ENCODE measurements around the gene VILL. TPM values are rescaled to one million over a fixed set of nuclear protein-coding genes. Genes with fewer than 3 reads are reported as not detected.
A peak's percentile ranks its signal among the peaks of the same experiment; 100 is the strongest.

The VILL gene
- total RNA-seq, 2 experiments from 2014 or later = 11.4 to 11.7 TPM

DNA sequence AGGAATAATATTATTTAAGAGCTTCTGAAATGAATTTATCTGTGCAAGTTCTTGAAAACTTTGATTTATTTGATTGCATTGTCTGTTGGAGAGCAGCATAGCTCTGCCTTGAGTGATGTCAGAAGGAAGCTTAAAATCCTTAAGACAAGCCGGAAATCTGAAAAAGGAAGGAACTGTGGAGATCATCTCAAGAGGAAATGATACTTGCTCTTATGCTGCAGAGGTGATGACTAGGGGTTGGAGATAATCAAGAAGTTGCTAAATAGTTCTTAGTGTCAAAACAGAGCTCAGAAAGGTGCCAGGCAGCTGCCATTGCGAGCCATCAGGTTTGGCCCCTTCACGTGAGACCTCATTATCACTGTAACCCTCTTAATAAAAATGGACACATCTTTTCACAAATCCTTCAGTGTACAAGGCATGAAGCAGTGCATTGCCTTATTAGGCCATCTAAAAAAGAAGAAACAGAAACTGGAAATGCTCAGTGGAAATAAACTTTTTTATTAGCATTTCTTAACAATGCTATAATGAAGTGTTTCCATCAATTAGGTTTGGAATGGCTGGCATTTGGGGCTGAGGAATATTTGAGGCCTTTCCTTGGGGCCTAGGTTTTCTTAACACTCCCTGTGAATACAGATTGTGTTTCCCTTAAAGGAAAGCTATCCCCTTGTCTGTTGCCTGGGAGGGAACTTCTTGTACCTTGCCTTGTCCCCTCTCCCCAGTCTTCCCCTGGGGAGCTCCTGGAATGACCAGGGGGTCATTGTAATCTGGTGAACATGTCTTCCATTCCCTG is 34.5 kb upstream of the VILL start:
- Mint-ChIP-seq H3K27me3 (no peaks in the 10 kb centered on the region), H3K9me3 (peaks cover 4% of the 10 kb centered on the region), H3K27ac (peak overlapping the region; percentile 63), H3K36me3 (ENCODE audit: low read depth) (no peaks in the 10 kb centered on the region), H3K4me1 (ENCODE audit: low read depth) (peaks cover 19% of the 10 kb centered on the region), H3K4me3 (no peak overlapping the region)
- TF ChIP-seq, protein P1, sequence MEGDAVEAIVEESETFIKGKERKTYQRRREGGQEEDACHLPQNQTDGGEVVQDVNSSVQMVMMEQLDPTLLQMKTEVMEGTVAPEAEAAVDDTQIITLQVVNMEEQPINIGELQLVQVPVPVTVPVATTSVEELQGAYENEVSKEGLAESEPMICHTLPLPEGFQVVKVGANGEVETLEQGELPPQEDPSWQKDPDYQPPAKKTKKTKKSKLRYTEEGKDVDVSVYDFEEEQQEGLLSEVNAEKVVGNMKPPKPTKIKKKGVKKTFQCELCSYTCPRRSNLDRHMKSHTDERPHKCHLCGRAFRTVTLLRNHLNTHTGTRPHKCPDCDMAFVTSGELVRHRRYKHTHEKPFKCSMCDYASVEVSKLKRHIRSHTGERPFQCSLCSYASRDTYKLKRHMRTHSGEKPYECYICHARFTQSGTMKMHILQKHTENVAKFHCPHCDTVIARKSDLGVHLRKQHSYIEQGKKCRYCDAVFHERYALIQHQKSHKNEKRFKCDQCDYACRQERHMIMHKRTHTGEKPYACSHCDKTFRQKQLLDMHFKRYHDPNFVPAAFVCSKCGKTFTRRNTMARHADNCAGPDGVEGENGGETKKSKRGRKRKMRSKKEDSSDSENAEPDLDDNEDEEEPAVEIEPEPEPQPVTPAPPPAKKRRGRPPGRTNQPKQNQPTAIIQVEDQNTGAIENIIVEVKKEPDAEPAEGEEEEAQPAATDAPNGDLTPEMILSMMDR (IDR thresholded peaks at IDR 0.05) = no peak
- no peak for ATAC-seq
- no peak for DNase-seq
- intact Hi-C loops (cut with micrococcal nuclease) = no loop called here
- POLR2A ChIA-PET = interaction anchor here (1.6 kb wide), 1 partner anchor 13 kb away, joined by 3 read pairs; no protein-coding TSS in a partner anchor
- CTCF ChIA-PET = interaction anchor here (1.3 to 4.8 kb wide), 4 partner anchors 11 to 100 kb away, joined by 4 to 48 read pairs (median 10); no protein-coding TSS in a partner anchor

DNA sequence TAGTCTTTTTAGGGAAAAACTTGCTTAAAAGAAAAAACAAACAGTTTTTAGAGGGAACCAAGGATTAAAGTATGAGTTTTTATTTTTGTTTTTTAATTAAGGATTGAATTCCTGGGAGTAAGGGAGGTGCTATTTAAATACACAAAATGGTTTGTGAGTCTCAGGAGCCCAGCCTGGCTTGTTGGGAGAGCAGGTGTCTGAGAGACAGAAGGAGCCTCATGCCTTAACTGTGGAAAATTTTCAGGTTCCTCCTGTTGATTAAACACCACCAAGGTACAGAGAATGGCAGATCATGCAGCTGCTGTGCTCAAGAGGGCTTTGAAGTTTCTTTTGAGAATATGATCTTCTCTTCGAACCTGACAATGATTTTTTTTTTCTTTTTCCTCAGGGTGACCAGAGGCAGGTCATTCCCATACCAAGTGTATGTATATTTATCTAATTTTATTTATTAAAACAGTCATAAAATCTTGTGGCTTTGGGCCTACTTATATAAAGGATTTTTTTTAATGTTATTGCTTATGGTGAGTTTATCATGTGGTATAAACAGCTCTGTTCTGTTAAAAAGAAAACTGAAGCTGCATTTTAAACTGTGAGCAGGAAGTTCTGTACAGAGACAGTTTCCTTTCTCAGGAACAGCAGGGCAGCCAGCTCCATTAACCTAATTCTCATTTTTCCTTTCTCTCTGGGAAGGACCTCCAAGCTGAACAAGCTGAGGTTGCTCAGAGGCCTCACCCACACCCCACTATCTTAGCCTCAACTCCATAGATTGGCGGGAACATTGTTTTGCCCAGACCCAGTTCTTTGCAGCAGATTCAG is 33.7 kb upstream of the VILL start:
- no peak for ATAC-seq
- POLR2A ChIA-PET = interaction anchor here (1.6 kb wide), 1 partner anchor 13 kb away, joined by 3 read pairs; no protein-coding TSS in a partner anchor
- TF ChIP-seq, protein P1 (IDR thresholded peaks at IDR 0.05) = no peak
- CTCF ChIA-PET = interaction anchor here (0.6 to 4.8 kb wide), 3 partner anchors 10 to 154 kb away, joined by 3 to 48 read pairs (median 14); no protein-coding TSS in a partner anchor
- peaks cover 4% of the 10 kb centered on the region for H3K9me3 Mint-ChIP-seq
- H3K27ac Mint-ChIP-seq = peak overlapping the region; percentile 82
- no peaks in the 10 kb centered on the region for H3K27me3 Mint-ChIP-seq
- intact Hi-C loops (cut with micrococcal nuclease) = no loop called here
- H3K4me3 Mint-ChIP-seq = no peak overlapping the region
- no peaks in the 10 kb centered on the region for H3K36me3 Mint-ChIP-seq (ENCODE audit: low read depth)
- no peak for DNase-seq
- H3K4me1 Mint-ChIP-seq (ENCODE audit: low read depth) = peaks cover 19% of the 10 kb centered on the region

DNA sequence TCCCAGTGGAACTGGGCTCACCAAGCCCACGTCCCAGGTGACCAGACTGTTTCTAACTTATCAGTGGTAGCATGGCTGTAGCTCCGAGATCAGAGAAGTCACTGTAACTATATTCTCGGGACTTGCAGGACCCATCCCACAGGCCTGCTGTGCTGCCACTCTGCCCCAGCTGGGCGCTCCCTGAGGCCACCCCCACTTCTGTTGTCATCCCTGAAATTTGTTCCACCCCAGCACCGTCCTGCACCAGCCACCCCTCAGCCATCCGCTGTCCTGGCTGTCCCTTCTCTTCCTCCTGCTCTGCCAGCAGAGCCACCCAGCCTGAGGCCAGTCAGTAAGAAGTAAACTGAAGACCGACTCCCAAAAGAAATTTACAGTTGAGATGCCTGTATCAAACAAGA is 33.0 kb upstream of the VILL start:
- Mint-ChIP-seq H3K9me3 (peaks cover 4% of the 10 kb centered on the region), H3K27me3 (no peaks in the 10 kb centered on the region), H3K27ac (peak overlapping the region; percentile 82), H3K36me3 (ENCODE audit: low read depth) (no peaks in the 10 kb centered on the region), H3K4me3 (no peak overlapping the region), H3K4me1 (ENCODE audit: low read depth) (peaks cover 19% of the 10 kb centered on the region)
- ChIA-PET POLR2A (interaction anchor here (1.6 kb wide), 1 partner anchor 12 kb away, joined by 3 read pairs; no protein-coding TSS in a partner anchor), CTCF (interaction anchor here (0.6 to 10.8 kb wide), 3 partner anchors 10 to 154 kb away, joined by 3 to 65 read pairs (median 48); no protein-coding TSS in a partner anchor)
- intact Hi-C loops (cut with micrococcal nuclease) = no loop called here
- no peak for ATAC-seq
- TF ChIP-seq, protein P1 (IDR thresholded peaks at IDR 0.05) = no peak
- no peak for DNase-seq

DNA sequence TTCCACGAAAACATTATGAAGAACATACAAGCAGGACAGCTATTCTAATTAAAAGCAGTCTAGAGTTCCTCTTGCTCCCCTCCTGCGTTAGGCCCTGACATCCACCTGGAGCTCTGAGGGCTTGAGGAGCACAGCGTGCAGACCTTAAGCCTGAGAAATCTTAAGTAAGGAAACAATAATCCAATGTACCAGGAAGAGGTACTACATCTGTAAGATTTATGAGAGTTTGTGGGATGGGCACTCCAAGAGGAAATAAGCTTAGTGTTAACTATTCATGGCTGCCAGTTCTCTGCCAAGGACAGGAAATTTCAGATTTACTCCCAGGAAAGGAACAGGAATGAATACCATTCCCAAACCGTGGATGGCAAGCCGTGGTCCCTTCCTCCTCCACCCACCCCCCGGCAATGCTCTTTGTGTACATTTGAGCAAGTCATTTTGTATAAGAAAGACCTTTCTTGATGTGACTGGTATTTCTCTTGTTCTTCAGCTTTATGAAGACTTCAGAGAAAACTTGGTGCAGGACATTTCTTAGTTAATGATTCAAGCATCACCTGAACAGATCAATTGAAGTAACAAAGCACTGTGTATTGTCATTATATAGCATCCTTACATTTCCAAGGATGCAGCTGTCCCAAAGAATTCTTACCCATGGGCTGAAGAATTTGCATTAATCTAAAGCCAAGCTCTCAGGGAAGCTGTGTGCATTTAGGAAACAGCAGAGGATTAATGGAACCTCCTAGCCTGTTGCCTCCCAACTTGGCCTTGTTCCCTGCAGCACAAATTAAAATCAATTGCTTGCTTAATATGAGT is 28.8 kb upstream of the VILL start:
- intact Hi-C loops (cut with micrococcal nuclease) = no loop called here
- H3K27ac Mint-ChIP-seq = no peak overlapping the region
- ChIA-PET POLR2A (interaction anchor here (1.0 kb wide), 1 partner anchor 51 kb away, joined by 3 read pairs; no protein-coding TSS in a partner anchor), CTCF (interaction anchor here (1.4 to 10.8 kb wide), 3 partner anchors 9 to 28 kb away, joined by 3 to 65 read pairs (median 4); partner anchors contain the start of gene VILL)
- H3K27me3 Mint-ChIP-seq = no peaks in the 10 kb centered on the region
- H3K9me3 Mint-ChIP-seq = no peaks in the 10 kb centered on the region
- H3K36me3 Mint-ChIP-seq (ENCODE audit: low read depth) = no peaks in the 10 kb centered on the region
- no peak overlapping the region for H3K4me3 Mint-ChIP-seq
- ATAC-seq (no peak), DNase-seq (no peak)
- peaks cover 9% of the 10 kb centered on the region for H3K4me1 Mint-ChIP-seq (ENCODE audit: low read depth)
- TF ChIP-seq, protein P1 (IDR thresholded peaks at IDR 0.05) = no peak
